DMS53 (cell line): ENCODE data around the gene PCK1.

Experiments used
- DNase-seq: peaks from one replicate; lab custom pipeline; 2025; lab: John Stamatoyannopoulos, UW

The PCK1 gene

DNA sequence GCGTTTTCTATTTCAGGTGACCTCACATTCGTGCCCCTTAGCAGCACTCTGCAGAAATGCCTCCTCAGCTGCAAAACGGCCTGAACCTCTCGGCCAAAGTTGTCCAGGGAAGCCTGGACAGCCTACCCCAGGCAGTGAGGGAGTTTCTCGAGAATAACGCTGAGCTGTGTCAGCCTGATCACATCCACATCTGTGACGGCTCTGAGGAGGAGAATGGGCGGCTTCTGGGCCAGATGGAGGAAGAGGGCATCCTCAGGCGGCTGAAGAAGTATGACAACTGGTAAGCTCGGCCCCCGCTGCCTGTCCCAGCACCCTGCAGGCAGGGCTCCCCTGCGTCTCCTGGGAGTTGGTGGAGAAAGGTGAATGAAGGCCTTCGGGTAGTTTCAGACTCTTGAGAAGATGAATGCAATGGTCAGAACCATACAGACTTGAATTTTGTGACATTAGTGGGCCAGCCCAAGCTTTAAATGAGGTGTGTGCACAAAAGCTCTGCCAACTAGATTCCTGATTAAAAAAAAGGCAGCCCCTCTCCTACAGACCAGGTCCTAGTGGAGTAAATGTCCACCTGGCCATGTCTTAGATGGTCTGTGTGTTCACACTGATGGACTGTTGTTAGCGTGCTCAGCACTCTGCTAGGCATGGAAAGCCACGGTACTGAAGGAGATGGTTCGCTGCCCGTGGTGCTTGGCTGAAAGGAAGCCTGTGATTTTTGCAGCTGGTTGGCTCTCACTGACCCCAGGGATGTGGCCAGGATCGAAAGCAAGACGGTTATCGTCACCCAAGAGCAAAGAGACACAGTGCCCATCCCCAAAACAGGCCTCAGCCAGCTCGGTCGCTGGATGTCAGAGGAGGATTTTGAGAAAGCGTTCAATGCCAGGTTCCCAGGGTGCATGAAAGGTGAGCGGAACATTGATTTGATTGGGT, 708 bp downstream of the PCK1 start:
- no peak for DNase-seq

DNA sequence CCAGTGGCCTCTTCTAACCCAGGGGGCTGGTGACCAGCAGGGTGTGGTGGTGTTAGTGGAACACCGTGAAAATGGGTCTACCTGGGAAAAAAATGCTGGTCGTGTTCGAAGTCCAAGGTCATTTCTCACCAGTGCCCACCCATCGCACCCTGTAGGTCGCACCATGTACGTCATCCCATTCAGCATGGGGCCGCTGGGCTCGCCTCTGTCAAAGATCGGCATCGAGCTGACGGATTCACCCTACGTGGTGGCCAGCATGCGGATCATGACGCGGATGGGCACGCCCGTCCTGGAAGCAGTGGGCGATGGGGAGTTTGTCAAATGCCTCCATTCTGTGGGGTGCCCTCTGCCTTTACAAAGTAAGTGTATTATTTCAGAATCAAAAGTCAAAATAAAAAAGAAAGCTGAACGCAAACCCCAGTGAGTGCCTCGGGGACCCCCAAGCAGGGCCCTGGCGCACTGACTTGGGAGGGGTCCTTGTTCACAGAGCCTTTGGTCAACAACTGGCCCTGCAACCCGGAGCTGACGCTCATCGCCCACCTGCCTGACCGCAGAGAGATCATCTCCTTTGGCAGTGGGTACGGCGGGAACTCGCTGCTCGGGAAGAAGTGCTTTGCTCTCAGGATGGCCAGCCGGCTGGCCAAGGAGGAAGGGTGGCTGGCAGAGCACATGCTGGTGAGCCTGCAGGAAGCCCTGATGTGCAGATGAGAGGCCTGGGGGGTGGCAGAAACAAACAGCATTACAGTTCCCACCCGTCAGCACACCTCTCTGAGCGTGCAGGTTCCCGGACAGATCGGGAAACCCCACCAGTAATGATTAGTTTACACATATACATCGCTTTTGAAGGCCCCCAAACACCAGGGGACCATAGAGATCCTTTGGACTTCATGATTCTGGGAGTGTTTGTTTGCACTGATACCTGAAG, 1.9 kb downstream of the PCK1 start:
- DNase-seq: no peak

DNA sequence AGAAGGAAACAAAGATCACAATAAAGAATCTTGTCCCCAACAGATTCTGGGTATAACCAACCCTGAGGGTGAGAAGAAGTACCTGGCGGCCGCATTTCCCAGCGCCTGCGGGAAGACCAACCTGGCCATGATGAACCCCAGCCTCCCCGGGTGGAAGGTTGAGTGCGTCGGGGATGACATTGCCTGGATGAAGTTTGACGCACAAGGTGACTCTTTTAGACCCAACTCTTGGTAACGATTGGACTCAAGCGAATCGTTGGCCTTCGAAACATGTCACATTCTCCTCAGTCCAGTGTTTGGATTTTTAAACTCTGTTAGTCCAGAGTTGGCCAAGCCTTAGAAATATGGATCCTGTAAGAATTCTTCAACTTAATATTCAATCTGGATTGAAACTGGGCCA, 2.6 kb downstream of the PCK1 start:
- DNase-seq: no peak

DNA sequence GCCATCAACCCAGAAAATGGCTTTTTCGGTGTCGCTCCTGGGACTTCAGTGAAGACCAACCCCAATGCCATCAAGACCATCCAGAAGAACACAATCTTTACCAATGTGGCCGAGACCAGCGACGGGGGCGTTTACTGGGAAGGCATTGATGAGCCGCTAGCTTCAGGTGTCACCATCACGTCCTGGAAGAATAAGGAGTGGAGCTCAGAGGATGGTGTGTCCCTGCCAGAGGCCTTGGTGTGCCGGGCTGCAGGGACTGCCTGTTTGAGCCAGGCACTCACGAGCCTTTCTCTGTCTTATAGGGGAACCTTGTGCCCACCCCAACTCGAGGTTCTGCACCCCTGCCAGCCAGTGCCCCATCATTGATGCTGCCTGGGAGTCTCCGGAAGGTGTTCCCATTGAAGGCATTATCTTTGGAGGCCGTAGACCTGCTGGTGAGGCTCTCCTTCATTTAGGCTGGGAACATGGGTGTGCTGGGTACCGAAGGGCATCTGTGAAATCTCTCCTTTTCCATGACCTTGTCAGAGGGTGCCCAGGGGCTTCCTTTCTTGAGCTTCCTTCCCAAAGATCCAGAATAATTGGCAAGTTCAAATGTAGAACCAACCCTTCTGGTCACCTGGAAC, 3.4 kb downstream of the PCK1 start:
- DNase-seq: no peak

DNA sequence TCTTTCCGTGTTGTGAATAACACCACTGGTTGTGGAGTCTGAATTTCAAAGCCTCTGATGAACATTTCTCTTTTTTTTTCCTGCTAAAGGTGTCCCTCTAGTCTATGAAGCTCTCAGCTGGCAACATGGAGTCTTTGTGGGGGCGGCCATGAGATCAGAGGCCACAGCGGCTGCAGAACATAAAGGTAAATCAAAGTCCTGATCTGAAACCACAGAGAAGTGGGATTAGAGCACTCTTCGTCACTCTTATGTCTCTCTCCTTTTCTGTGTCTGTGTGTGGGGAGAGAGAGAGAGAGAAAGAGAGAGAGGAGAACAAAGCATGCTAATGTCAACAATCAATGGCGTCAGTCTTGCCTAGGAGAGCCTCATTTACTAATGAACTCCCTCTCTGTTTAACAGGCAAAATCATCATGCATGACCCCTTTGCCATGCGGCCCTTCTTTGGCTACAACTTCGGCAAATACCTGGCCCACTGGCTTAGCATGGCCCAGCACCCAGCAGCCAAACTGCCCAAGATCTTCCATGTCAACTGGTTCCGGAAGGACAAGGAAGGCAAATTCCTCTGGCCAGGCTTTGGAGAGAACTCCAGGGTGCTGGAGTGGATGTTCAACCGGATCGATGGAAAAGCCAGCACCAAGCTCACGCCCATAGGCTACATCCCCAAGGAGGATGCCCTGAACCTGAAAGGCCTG, 4.2 kb downstream of the PCK1 start:
- no peak for DNase-seq

DNA sequence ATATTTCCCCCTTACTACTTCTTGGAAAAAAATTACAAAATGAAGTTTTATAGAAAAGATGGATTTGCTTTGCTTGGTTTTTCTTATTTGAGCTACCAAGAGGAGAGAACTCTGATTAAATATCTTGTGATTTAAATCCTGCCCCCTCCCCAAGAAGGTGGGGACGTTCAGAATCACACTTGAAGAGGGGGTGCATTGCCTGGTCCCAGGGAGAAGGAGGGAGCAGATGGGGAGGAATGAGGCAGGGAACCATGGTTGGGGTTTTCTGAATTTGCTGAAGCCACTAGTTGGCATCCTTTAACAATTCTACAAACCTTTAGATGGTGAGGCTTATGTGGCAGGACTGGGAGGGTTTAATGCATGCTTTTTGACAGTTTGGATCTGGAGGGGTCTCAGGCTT, 5.5 kb downstream of the PCK1 start:
- no peak for DNase-seq

DNA sequence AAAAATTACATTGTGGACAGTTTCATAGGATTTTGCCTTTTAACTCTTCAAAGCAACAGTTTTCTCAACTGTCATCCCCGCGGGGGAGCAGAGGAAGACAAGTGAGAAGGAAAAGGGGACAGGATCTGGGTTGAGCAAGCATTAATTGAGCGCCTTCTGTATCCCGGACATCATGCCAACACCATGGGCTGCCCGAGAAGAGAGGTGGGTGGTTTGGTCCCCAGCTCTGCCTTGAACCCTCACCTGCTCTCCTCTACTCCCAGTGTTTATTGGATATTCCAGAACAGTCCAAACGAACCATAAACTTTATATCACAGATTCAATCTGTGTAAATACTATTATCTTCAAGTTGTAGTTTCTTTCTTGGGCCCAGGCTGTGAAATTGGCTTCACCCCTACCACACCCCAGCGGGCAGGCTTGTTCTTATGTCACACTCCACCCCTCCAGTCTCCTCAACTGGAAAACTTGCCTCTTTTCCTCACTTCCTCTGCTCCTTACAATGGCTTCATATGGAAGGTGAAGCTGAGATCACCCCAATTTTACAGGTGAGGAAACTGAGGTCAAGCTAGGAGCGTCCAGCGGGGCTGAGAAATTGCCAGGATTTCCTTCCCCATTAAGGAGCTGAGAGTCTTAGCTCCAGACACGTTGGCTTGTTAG, 6.0 kb downstream of the PCK1 start:
- DNase-seq: no peak

DNA sequence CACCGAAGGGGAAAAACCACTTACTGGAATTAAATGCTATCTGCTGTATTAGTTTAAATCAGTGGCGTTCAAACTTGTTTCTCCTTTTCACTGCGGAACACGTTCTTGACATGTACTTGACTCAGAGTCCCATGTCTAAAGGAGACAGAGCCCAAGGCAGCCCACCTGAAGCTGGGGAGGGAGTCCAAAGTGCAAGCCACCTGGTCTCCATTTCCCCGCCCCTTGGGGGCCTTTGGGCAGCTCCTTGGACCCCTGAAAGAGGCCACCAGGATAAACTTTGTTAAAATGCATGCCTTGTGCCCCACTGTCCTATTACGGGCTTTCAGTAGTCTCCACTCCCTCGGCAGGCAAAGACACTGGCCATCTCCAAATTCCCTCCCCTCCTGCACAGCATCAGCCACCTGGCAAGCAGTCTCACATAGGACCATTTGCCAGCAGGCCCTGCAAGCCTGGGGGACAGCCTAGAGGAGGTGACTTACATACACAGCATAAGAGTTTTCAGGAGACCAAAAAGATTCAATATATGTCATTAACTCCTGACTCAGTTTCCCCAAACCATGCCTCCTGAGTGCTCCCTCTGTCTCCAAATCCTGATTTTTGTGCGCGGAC, 6.7 kb downstream of the PCK1 start:
- DNase-seq: no peak

DNA sequence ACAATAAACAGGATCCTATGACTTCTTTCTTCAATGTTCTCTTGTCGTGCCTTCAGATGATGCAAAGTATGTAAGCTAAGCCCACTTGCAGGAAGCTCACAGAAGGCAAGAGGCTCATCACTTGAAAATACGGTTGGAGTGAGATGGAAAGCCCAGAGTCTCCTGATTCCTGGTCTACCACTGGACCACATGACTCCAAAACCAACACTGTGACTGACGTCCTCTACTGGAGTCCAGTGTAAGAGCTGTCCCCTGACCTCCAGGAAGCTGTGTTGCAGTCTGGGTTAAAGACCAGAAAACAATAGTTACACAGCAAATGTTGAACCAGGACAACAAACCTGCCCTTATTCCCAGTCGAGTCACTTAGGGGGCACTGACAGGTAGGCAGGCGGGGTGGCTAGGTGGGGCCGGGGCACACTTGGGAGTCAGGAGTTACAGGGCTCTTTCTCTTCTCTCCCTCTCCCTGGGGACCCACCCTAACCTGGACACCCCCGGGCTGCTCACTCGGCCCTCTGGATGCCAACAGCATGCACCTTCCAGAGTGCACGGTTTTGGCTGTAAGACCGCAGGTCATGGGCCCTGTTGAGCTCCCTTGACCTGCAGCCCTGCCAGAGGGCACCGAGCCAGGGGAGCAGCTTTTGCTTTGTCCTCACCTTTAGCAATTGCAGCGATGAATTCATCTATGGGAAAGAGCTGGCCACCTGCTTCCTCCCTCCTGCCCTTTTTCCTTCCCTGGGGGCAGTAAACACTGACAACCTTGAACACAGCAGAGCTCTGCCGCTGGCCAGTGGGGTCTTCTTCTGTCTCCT, 7.4 kb downstream of the PCK1 start:
- DNase-seq: no peak

DNA sequence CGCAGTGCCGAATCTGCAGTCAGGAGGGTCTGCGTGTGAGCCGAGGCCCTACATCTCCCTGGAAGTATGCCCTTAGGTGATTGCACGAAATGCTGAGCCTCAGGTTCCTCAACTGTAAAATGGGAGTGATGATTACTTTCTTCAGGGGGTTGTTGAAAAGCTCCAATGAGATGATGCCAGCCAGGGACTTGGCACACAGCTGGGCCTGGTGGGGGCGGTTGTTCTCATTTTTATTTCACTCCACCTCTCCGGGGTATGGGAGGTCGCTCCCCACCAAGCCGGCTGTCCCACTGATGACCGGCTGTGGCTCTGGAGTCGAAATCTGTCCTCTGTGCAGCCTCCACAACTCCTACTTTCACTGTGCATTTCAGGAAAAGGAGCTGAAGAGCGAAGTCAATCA, 8.1 kb downstream of the PCK1 start:
- DNase-seq: no peak

DNA sequence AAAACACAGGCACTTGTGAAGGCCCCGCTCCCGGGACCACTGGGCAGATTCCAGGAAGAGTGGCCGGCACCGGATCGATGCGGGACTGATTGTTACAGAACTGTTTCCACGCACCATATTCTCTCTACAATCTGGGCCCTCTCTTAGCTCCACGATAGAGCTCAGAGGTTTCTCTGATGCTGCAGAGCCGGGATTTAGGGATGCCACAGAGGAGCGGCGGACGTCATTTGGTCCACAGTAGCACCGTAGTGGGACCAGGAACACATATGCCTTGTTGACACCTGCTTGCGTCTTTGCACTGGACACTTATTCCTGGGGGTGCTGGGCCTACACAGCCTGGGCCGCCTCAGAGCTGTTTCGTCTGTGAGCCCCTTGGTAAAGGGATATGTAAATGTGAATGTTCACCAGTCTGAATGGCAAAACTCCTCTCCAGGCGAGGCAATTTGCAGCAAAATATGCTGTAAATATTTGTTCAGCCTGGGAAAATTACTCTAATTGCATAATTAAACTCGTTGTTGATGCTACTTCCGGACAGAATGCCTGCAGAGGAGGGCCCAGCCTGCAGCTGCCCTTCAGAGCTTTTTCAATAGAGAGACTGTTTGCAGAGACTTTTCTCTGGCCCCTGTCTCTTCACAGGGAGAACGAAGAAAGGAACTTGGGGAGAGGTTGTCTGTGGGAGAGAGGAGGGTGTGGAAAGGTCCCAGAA, 9.4 kb downstream of the PCK1 start:
- DNase-seq: no peak

DNA sequence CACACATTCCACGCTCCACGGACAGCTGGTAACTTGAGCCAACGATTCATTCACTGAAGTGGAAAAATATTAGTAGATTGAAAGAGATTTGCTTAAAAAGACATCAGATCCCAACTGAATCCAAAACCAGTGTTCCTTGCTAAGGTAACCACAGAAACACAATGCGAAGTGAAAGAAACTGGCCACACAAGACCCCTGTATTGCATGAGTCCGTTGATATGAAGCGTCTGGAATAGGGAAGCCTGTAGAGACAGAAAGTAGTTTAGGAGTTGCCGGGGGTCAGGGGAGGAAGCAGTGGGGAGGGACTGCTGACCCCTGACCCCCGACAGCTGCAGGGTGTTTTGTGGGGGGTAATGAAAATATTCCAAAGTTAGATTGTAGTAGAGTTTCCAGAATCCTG, 10.0 kb downstream of the PCK1 start:
- no peak for DNase-seq

DNA sequence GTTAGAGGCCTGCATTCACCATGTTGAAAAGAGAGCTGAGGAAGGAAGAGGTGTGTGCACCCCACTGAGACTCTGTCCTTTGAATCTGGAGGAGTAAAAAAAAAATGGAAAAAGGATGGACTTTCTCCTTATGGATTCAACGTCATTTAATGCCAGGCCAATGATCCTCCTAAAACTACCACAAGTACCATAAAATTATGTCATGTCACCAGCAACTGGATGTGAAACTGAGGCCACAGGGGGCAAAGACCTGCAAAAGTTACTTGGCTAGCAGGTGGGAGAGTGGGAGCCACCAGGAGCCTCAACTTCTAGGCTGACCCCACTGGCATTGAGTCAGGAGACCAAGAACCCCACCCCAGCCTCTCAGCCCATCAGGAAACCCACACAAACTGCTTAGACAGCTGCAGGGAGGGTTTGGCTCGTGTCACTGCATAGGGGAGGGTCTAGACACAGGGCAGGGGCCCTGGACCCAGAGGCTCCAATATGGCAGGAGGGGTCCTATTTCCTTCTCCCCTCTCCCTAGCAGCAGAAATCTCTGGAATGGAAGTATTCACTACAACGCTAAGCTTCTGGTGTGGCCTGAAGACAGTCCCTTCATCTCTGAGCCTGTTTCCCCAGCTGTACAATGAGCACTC, 11.0 kb downstream of the PCK1 start:
- no peak for DNase-seq

DNA sequence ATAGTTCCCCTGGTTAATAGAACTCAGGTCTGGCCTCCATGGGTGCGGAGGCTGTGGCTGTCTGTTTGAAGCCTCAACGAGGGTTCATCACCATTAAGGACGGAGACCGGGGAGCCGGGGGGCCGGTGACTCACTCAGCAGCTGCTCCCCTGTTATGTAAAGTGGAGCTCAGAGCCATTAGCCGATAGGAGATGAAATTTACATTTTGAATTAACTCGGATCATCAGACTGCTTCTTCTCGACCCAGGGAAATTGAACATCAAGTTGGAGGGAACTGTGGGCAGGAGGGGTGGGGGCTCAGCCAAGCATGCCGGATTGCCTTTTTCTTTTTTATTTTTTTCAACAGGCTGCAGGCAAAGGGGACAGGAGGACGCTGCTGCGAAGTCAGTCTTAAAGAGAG, 12.3 kb downstream of the PCK1 start:
- DNase-seq: no peak

DNA sequence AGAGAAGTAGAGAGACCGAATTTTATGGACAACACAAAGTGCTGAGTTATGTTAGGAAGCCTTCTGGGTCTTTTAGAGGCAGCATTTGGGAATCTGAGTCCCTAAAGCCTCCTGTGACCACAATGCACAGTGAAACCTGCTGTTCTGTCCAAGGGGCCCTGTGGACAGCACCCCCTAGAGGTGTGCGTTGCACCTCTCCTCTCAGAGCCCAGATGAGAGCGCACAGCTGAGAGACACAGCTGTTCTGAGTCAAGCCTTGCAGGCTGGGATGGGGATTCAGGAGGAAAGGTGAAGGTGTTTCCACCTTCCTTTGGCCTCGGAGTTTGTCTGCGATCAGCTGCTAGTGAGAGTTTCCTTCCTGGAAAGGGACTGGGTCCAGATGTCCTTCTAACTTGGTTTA, 13.0 kb downstream of the PCK1 start:
- no peak for DNase-seq

DNA sequence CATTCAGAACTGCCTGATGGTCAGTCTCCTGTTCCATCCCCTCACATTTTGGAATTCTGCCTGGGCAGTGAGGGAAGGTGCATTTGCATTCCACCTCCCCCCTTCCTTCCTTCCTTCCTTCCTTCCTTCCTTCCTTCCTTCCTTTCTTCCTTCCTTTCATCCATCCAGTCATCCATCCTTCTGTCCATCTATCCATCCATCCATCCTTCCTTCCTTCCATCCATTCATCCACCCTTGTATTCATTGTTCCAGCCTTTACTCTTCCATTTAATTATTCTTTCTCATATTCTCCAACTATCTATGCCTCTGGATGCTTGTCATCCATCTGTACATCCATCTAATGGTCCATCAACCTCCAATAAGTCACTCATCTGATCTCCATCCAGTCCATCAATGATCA, 14.0 kb downstream of the PCK1 start:
- DNase-seq: no peak

DNA sequence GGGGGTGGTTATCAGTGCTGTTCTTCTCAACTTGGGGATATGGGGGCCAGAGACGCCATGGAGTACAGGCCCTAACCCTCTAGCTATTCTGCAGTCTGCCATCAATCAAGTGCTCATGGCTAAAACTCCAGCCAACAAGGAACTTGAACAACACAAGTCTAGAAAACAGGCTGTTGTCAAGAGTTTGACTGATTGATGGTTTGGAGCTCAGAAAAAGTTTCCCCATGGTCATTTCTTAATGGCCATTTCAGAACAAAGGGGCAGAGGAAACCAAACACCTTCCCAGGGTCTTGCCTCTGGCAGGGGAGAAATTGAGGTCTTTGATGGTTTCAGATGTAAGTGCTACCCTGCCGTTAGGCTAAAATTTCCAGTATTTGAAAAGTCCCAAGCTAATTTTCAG, 15.1 kb downstream of the PCK1 start:
- DNase-seq: no peak

DNA sequence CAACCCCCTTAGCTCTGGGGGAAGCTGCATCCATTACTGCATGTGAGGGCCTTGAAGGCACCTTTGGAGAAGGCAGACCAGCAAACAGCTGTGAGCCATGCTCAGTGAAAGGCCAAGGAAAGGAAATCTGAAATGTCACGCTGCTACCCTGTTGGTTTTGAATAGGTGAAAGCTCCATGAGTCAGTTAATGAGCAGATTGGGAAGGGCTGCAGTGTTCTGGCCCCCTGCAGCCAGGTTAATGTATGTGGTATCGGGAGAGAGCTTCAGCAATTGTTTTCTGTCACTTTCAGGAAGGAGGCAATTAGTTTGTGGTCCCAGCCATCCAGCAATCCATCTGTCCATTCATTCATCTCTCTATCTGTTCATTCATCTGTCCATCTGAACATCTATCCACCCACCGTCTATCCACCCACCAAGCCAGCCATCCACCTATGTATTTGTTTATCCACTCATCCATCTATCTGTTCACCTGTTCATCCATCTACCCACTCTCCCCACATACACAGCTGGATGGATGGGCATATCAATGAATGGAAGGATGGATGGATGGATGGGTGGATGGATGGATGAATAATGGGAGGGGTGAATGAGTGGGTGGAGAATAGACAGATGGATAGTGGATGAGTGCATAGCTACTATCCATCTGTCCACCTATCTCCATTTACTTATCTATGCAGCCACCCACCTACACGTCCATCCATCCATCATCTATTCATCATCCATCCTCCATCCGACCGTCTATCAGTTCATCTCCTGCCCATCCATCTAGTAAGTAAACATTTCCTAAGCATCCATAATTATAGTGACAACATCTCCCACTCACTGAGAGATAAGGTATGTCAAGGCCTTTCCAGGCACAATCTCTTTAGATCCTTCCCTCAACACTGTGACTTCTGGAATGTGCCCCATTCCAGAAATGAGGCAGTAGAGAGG, 16.0 kb downstream of the PCK1 start:
- no peak for DNase-seq
